Activated naive CD8-positive, alpha-beta T cell treated with anti-CD3 and anti-CD28 coated beads for 36 hours (primary cell): Measurements from ENCODE around the gene UNC79. TPM values are rescaled to one million over a fixed set of nuclear protein-coding genes. Genes with fewer than 3 reads are reported as not detected.
"Not testable (repeated sequence)": the region's sequence is repeated elsewhere in the genome, so short reads cannot be mapped to it uniquely, and the experiment has no call there.

Source experiments
- DNase-seq: peaks from one replicate; pipeline ENCODE4 v3.0.0; 2021
- H3K27ac Mint-ChIP-seq: one replicate; pipeline ENCODE4 v1.8.0; 2022; ENCODE audit warnings: mild to moderate bottlenecking, moderate library complexity, mixed read lengths
- H3K27me3 Mint-ChIP-seq: one replicate; pipeline ENCODE4 v1.8.0; 2022; ENCODE audit warnings: mild to moderate bottlenecking, mixed read lengths
- H3K36me3 Mint-ChIP-seq: one replicate; pipeline ENCODE4 v1.8.0; 2021; ENCODE audit warnings: mild to moderate bottlenecking, mixed read lengths
- H3K4me1 Mint-ChIP-seq: one replicate; pipeline ENCODE4 v1.8.0; 2021; ENCODE audit warnings: mixed read lengths
- H3K4me3 Mint-ChIP-seq: one replicate; pipeline ENCODE4 v1.8.0; 2022; ENCODE audit warnings: mild to moderate bottlenecking, moderate library complexity, mixed read lengths
- H3K9me3 Mint-ChIP-seq: one replicate; pipeline ENCODE4 v1.8.0; 2022; ENCODE audit warnings: mixed read lengths
- total RNA-seq, 2 experiments: library from RNA; stranded (reverse); gene quantifications; one replicate each; pipeline ENCODE4 v1.2.3, GENCODE V29; 2021

The UNC79 gene
- total RNA-seq, 2 experiments from 2014 or later = 0.04 TPM; not detected in 1

DNA sequence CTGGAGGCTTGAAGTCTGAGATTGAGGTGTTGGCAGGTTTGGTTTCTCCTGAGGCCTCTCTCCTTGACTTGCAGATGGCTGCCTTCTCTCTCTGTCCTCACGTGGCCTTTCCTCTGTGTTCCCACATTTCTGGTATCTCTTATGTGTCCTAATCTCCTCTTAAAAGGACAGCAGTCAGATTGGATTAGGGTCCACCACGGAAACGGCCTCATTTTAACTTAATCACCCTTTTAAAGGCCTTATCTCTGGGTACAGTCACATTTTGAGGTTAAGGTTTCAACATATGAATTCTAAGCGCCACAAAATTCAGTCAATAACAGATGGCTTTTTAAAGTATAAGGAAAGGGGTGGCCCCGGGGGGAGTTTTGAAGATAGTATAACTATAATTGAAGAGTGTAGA lies 33.5 kb downstream of the UNC79 start:
- Mint-ChIP-seq H3K27ac (no peak overlapping the region), H3K36me3 (no peaks in the 10 kb centered on the region), H3K9me3 (no peaks in the 10 kb centered on the region), H3K4me3 (no peak overlapping the region), H3K27me3 (peaks cover 12% of the 10 kb centered on the region), H3K4me1 (no peaks in the 10 kb centered on the region)
- no peak for DNase-seq

DNA sequence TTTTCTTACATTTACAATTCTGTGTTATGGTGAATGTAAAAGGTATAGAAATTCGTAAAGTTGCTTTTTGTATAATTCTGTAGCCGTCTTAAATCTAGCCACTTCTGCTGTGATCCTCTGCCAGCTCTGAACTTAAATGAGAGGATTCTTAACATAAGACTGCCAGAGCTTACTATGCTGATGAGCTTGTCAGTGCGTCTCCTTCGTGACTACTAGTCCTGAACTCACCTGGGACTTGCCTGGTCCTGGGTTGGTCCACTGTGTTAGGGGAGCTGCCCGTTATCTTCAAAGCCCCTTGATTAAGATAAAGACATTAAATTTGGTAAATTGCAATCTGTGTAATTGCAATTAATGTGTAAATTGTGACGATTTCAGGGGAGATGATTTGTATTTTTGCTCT lies 44.7 kb downstream of the UNC79 start:
- no peak overlapping the region for H3K4me3 Mint-ChIP-seq
- H3K9me3 Mint-ChIP-seq = no peaks in the 10 kb centered on the region
- DNase-seq = no peak
- peaks cover 33% of the 10 kb centered on the region for H3K27me3 Mint-ChIP-seq
- H3K4me1 Mint-ChIP-seq = no peaks in the 10 kb centered on the region
- no peak overlapping the region for H3K27ac Mint-ChIP-seq
- H3K36me3 Mint-ChIP-seq = no peaks in the 10 kb centered on the region

DNA sequence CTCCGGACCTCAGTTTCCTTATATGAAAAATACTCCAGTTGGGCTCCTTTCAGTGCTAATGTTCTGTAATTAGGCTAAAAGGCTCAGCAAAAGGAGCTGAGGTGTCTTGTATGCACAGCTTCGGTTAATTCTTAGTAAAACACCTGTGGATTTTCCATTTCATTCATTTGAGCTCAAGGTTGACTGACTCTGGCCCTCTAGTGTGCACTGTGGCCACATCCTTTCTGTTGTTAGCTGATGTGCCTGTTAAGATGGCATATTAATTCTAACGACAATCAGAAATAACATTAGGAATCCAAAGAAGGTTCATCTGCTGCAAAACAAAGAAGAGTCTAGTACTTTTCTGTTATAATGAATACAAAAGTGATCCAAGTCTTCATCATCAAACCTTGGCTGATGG lies 45.6 kb downstream of the UNC79 start:
- Mint-ChIP-seq H3K36me3 (no peaks in the 10 kb centered on the region), H3K4me1 (no peaks in the 10 kb centered on the region), H3K4me3 (no peak overlapping the region), H3K27me3 (peaks cover 27% of the 10 kb centered on the region), H3K9me3 (no peaks in the 10 kb centered on the region), H3K27ac (no peak overlapping the region)
- no peak for DNase-seq

DNA sequence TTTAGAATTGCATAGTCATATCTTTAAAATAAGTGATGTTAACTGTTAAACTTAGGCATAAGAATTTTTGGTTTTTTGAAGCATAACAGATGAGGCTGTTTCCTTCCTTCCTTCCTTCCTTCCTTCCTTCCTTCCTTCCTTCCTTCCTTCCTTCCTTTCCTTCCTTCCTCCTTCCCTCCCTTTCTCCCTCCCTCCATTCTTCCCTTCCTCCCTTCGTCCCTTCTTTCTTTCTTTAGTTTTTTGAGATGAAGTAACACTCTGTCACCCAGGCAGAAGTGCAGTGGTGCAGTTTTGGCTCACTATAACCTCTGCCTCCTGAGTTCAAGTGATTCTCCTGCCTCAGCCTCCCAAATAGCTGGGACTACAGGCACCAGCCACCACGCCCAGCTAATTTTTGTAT lies 48.3 kb downstream of the UNC79 start:
- not testable (repeated sequence) for H3K4me1 Mint-ChIP-seq

DNA sequence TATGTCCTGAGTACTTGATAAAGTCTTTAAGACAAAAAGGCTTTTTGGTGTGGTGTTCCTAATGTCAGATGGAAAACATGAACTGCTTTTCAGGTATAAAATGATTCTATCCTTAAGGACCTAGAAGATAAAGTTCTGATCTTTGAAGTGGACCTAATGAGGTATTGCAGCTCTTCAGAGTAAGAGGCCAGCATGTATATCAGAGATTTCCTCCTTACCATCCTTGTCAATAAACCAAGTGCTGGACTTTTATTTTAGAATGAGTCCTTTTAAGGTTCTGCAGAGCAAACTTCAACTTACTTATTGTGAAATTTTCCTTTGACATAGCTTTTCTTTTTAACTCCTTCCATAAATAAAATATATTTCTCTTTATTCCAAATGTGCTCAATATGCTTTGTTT lies 50.1 kb downstream of the UNC79 start:
- Mint-ChIP-seq H3K27ac (no peak overlapping the region), H3K27me3 (peaks cover 23% of the 10 kb centered on the region), H3K36me3 (no peaks in the 10 kb centered on the region), H3K9me3 (no peaks in the 10 kb centered on the region), H3K4me3 (no peak overlapping the region), H3K4me1 (no peaks in the 10 kb centered on the region)
- DNase-seq = no peak

More for the DNA sequence above, 48.3 kb downstream of the UNC79 start:
- not testable (repeated sequence) for H3K36me3 Mint-ChIP-seq, H3K27ac Mint-ChIP-seq, DNase-seq, H3K9me3 Mint-ChIP-seq, H3K4me3 Mint-ChIP-seq
- peaks cover 27% of the 10 kb centered on the region for H3K27me3 Mint-ChIP-seq

DNA sequence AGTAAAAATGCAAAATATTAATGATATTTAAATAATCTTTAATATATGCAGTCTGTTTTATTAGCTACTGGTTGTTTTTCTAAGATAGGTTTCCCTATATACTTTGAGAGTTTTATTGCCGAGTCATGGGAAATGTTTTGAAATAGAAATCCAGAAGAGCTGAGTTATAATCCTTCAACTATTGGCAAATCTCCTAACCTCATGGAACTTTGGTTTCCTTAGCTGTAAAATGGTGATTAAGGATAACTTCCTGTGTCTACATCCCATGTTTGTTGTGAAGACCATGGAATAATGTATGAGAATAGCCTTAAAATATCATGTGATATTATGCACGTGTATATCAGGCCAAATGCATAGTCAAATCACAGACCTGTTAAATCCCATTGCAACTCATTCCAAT lies 51.0 kb downstream of the UNC79 start:
- no peak overlapping the region for H3K4me3 Mint-ChIP-seq
- DNase-seq = no peak
- H3K4me1 Mint-ChIP-seq = no peaks in the 10 kb centered on the region
- no peak overlapping the region for H3K27ac Mint-ChIP-seq
- no peaks in the 10 kb centered on the region for H3K9me3 Mint-ChIP-seq
- peaks cover 23% of the 10 kb centered on the region for H3K27me3 Mint-ChIP-seq
- no peaks in the 10 kb centered on the region for H3K36me3 Mint-ChIP-seq

DNA sequence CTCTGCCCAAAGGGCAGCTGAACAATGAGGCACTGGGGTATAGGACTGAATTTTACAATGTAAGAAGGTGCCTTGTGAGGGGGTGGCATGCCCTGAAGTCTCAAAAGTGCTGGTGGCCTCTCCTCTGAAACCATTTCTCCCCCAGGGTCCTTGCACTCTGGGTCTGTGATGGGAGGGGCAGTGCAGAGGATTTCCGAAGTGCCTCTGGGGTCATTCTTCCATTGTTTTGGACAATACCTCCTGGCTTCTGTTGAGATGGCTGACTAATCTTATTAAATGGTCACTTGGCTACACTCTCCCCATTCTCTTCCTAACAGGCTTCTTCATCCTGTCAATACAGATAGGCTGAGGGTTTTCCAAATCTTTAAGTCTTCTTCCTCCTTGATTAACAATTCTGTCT lies 59.3 kb downstream of the UNC79 start:
- Mint-ChIP-seq H3K9me3 (peaks cover 3% of the 10 kb centered on the region), H3K27ac (no peak overlapping the region), H3K4me1 (no peaks in the 10 kb centered on the region), H3K36me3 (peaks cover 1% of the 10 kb centered on the region), H3K4me3 (no peak overlapping the region), H3K27me3 (peaks cover 8% of the 10 kb centered on the region)
- no peak for DNase-seq

DNA sequence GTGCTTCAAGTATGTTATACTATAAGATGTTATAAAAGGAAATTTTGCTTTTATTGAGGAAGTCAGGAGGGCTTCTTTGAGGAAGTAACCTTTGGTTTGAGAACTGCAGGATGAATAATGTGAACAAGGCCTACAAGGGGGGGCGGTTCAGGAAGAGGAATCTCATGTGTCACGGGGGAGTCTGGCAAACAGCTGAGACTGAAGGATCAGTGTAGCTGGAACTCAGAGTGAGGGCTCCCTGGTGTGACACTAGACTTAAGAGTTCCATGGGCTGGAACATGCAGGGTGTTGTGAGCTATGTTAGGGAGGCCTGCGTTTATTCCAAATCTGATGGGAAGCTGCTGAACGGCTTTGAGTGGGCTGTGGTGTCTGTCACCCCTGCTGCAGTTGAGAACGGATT lies 62.3 kb downstream of the UNC79 start:
- Mint-ChIP-seq H3K4me1 (no peaks in the 10 kb centered on the region), H3K27me3 (peaks cover 13% of the 10 kb centered on the region), H3K9me3 (peaks cover 3% of the 10 kb centered on the region), H3K4me3 (no peak overlapping the region), H3K27ac (no peak overlapping the region), H3K36me3 (peaks cover 1% of the 10 kb centered on the region)
- no peak for DNase-seq

DNA sequence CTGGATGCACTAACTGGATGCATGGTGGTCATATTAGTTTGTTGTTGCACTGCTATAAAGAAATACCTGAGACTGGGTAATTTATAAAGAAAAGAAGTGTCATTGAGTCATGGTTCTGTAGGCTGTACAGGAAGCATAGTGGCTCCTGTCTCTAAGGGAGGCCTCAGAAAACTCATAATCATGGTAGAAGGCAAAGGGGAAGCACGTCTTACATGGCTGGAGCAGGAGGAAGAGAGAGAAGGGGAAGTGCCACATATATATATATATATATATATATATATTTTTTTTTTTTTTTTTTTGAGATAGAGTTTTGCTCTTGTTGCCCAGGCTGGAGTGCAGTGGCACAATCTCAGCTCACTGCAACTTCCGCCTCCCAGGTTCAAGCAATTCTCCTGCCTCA lies 62.9 kb downstream of the UNC79 start:
- H3K9me3 Mint-ChIP-seq, H3K4me1 Mint-ChIP-seq, H3K27ac Mint-ChIP-seq, H3K4me3 Mint-ChIP-seq, DNase-seq, H3K36me3 Mint-ChIP-seq: not testable (repeated sequence)
- peaks cover 13% of the 10 kb centered on the region for H3K27me3 Mint-ChIP-seq

DNA sequence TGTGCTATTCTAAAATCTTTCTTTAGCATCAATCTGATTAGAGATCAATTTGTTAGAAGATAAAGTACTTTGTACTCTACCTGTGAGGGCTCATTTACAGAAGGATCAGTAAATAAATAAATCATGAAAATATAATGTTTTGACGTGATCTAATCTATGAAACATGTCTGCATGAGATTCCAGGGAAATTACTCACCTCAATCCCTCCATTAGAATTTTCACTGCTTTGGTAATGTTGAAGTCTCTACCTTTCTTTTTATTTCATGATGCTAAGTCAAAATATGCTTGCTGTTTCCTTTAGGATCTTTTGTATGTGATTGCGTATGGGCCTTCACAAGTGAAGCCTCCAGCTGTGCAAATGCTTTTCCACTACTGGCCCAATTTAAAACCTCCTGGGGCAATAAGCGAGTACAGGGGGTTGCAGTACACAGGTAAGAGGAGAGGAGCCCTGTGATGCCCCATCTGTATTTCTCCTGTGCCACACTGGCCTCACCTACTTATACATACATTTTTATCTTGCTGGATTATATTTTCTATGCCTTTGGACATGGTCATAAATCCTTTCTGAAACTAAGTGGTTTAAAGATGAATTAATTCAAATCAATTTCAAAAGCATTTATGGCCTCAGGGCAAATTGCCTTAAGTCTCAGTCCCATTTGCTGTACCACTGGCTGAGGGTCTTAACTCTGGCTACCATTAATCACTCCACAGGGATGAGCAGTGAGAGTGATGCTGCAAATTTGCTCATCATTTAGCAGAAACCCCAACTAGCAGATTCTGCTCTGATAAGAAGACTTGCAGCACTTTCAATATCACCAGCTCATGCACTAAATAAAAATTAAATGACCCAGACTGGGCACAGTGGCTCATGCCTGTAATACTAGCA lies 66.4 kb downstream of the UNC79 start:
- Mint-ChIP-seq H3K27me3 (peaks cover 11% of the 10 kb centered on the region), H3K4me3 (no peak overlapping the region), H3K27ac (no peak overlapping the region), H3K9me3 (no peaks in the 10 kb centered on the region), H3K4me1 (no peaks in the 10 kb centered on the region), H3K36me3 (peaks cover 1% of the 10 kb centered on the region)
- DNase-seq = no peak

DNA sequence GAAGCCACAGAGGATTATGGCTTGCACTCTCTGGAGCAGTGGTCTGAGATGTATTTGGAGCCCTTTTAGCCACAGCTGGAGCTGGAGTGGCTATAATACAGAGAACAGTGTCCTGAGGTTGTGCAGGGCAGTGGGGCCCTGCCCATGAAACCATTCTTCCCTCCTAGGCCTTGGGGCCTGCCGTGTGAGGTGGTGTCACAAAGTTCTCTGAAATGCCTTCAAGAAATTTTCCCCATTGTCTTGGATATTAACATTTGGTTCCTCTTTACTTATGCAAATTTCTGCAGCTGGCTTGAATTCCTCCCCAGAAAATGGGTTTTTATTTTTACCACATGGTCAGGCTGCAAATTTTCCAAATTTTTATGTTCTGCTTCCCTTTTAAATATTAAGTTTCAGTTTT lies 79.3 kb downstream of the UNC79 start:
- H3K27me3 Mint-ChIP-seq = peaks cover 38% of the 10 kb centered on the region
- DNase-seq = no peak
- no peaks in the 10 kb centered on the region for H3K9me3 Mint-ChIP-seq
- H3K4me1 Mint-ChIP-seq = no peaks in the 10 kb centered on the region
- no peak overlapping the region for H3K27ac Mint-ChIP-seq
- H3K4me3 Mint-ChIP-seq = no peak overlapping the region
- no peaks in the 10 kb centered on the region for H3K36me3 Mint-ChIP-seq

DNA sequence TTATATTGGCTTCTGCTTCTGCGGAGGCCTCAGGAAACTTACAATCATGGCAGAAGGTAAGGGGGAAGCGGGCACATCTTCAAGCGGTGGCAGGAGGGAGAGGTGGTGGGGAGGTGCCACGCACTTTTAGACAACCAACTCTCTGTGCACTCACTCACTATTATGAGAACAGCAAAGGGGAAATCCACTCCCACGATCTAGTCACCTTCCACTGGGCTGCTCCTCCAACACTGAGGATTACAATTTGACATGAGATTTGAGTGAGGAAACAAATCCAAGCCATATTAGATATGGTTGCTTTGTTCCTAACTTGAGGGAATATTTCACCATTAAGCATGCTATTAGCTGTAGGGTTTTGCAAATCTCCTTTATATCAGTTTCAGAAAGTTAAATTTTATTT lies 80.3 kb downstream of the UNC79 start:
- no peak for DNase-seq
- no peak overlapping the region for H3K4me3 Mint-ChIP-seq
- no peaks in the 10 kb centered on the region for H3K9me3 Mint-ChIP-seq
- no peaks in the 10 kb centered on the region for H3K36me3 Mint-ChIP-seq
- peaks cover 34% of the 10 kb centered on the region for H3K27me3 Mint-ChIP-seq
- H3K4me1 Mint-ChIP-seq = no peaks in the 10 kb centered on the region
- H3K27ac Mint-ChIP-seq = no peak overlapping the region

DNA sequence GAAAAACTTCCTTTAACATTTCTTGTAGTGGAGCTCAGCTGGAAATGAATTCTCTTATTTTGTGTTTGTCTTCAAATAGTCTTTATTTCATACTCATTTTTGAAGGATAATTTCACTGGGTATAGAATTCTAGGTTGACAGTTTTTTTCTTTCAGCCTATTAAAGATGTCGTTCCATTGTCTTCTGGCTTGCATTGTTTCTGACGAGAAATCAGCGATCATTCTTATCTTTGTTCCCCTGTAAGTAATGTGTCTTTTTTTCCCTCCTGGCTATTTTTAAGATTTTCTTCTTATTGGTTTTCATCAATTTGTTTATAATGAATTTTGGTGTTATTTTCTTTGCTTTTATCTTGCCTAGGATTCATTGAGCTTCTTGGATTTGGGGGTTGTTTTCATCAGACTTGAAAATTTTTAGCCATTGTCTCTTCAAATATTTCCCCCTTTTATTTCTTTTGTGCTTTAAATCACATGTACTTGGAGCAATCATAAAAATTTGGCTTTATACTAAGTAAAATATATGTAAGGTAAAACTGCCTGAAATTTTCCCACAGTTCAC lies 89.4 kb downstream of the UNC79 start:
- Mint-ChIP-seq H3K4me1 (no peaks in the 10 kb centered on the region), H3K9me3 (peaks cover 27% of the 10 kb centered on the region), H3K27me3 (peaks cover 31% of the 10 kb centered on the region), H3K36me3 (no peaks in the 10 kb centered on the region), H3K4me3 (no peak overlapping the region), H3K27ac (no peak overlapping the region)
- no peak for DNase-seq

DNA sequence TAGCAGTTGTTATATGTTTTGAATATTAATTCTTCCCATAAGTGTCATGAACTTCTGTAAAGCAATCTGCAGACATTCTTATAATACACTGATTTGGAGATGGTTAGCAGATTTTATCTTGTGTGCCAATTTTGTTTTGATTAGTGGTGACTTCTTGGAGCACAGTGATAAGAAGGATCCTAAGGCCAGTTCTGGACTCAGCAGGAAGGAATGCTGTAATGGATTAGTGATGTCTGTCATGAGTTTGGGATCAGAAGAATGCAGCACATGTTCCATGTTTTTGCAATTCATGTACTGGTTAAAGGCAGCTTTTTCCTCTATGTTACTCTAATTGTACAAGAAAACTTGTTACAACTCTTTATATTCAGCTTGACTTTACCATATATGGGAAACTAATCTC lies 91.5 kb downstream of the UNC79 start:
- Mint-ChIP-seq H3K27ac (no peak overlapping the region), H3K9me3 (peaks cover 27% of the 10 kb centered on the region), H3K36me3 (no peaks in the 10 kb centered on the region), H3K4me1 (no peaks in the 10 kb centered on the region), H3K27me3 (peaks cover 28% of the 10 kb centered on the region), H3K4me3 (no peak overlapping the region)
- DNase-seq = no peak

DNA sequence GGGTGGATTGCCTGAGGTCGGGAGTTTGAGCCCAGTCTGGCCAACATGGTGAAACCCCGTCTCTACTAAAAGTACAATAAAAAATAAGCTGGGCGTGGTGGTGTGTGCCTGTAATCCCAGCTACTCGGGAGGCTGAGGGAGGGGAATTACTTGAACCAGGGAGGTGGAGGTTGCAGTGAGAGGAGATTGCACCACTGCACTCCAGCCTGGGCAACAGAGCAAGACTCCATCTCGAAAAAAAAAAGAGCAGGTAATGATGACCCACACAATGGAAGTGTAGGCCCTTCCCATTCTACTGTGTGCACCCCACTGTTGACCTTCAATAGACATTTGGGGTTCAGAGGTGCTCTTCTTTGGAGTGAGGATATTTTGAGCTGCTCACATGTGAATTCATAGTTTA lies 94.5 kb downstream of the UNC79 start:
- H3K36me3 Mint-ChIP-seq, H3K27ac Mint-ChIP-seq, H3K4me3 Mint-ChIP-seq, DNase-seq, H3K4me1 Mint-ChIP-seq: not testable (repeated sequence)
- Mint-ChIP-seq H3K9me3 (peaks cover 17% of the 10 kb centered on the region), H3K27me3 (peaks cover 31% of the 10 kb centered on the region)
